Osteoblast (primary cell): ENCODE measurements around the gene IQUB. TPM values are rescaled to one million over a fixed set of nuclear protein-coding genes. Genes with fewer than 3 reads are reported as not detected.

Experiments used
- DNase-seq: peaks from one replicate; pipeline ENCODE4 v3.0.0; 2011; ENCODE audit warnings: low spot score, mixed read lengths; ENCODE audit not compliant: insufficient read length; ENCODE audit errors: missing footprints
- H2AFZ ChIP-seq: 2 replicates; pipeline ENCODE4 v1.6.0; 2011; ENCODE audit warnings: mild to moderate bottlenecking, low read length
- H3K27ac ChIP-seq: 2 replicates; pipeline ENCODE4 v1.5.1; 2011; ENCODE audit warnings: mild to moderate bottlenecking, low read depth, low read length, moderate library complexity
- H3K27me3 ChIP-seq: 2 replicates; pipeline ENCODE4 v1.6.0; 2012; ENCODE audit warnings: mild to moderate bottlenecking, control low read depth, inconsistent platforms, low read length, moderate library complexity; ENCODE audit not compliant: insufficient read depth
- H3K36me3 ChIP-seq: 2 replicates; pipeline ENCODE4 v1.5.1; 2011; ENCODE audit warnings: mild to moderate bottlenecking, low read length, control low read depth, moderate library complexity; ENCODE audit not compliant: insufficient read depth
- H3K4me1 ChIP-seq: 2 replicates; pipeline ENCODE4 v1.5.1; 2011; ENCODE audit warnings: mild to moderate bottlenecking, low read length, control low read depth, moderate library complexity; ENCODE audit not compliant: insufficient read depth
- H3K4me2 ChIP-seq: 2 replicates; pipeline ENCODE4 v1.6.0; 2011; ENCODE audit warnings: mild to moderate bottlenecking, low read length; ENCODE audit not compliant: insufficient read depth
- H3K4me3 ChIP-seq: fragments of 200-600 bp; sonication (generic); 3 replicates; pipeline ENCODE4 v1.5.1; 2012; ENCODE audit warnings: mild to moderate bottlenecking, low read length, inconsistent platforms; ENCODE audit not compliant: insufficient read depth
- H3K79me2 ChIP-seq: 2 replicates; pipeline ENCODE4 v1.6.0; 2012; ENCODE audit warnings: mild to moderate bottlenecking, low read length, control low read depth, inconsistent platforms; ENCODE audit not compliant: insufficient read depth
- H3K9me3 ChIP-seq: 2 replicates; pipeline ENCODE4 v1.5.1; 2011; ENCODE audit warnings: low read depth, low read length, control low read depth
- H4K20me1 ChIP-seq: 2 replicates; pipeline ENCODE4 v1.6.0; 2012; ENCODE audit warnings: mild to moderate bottlenecking, low read length, control low read depth; ENCODE audit not compliant: insufficient read depth
- CTCF ChIP-seq: IDR thresholded peaks from 2 replicates; pipeline ENCODE4 v1.5.1; 2011; ENCODE audit warnings: mild to moderate bottlenecking, low read depth, low read length, moderate library complexity; ENCODE audit errors: extremely low read depth
- total RNA-seq: library from RNA; depleted of rRNA; stranded (reverse); fragments of >200 nt; gene quantifications from 2 replicates; pipeline ENCODE4 v1.2.3, GENCODE V29; 2012

The IQUB gene
- total RNA-seq, 1 donor = 0.72 TPM

GRCh38 chr7:123460616-123461015 is 73.8 kb downstream of the IQUB start:
- no peaks in the 10 kb centered on the region for H3K9me3 ChIP-seq
- no peaks in the 10 kb centered on the region for H3K36me3 ChIP-seq
- H3K4me2 ChIP-seq = no peak overlapping the region
- TF ChIP-seq CTCF = no peak
- H3K27ac ChIP-seq = no peak overlapping the region
- no peaks in the 10 kb centered on the region for H4K20me1 ChIP-seq
- no peaks in the 10 kb centered on the region for H3K27me3 ChIP-seq
- H3K79me2 ChIP-seq = no peaks in the 10 kb centered on the region
- no peak for DNase-seq
- no peak overlapping the region for H2AFZ ChIP-seq
- H3K4me3 ChIP-seq = no peak overlapping the region
- H3K4me1 ChIP-seq = no peaks in the 10 kb centered on the region

- H3K27ac ChIP-seq = no peak overlapping the region
- no peak overlapping the region for H2AFZ ChIP-seq
- no peaks in the 10 kb centered on the region for H3K27me3 ChIP-seq
- no peak overlapping the region for H3K4me2 ChIP-seq
- no peak for TF ChIP-seq CTCF
- DNase-seq = no peak
- H3K9me3 ChIP-seq = no peaks in the 10 kb centered on the region
- H3K4me1 ChIP-seq = no peaks in the 10 kb centered on the region
- H3K79me2 ChIP-seq = no peaks in the 10 kb centered on the region
- no peaks in the 10 kb centered on the region for H4K20me1 ChIP-seq
- no peaks in the 10 kb centered on the region for H3K36me3 ChIP-seq
- no peak overlapping the region for H3K4me3 ChIP-seq
Observed at GRCh38 chr7:123455965-123456470, 78.4 kb downstream of the IQUB start.

GRCh38 chr7:123440101-123440548 is 94.3 kb downstream of the IQUB start:
- TF ChIP-seq CTCF = no peak
- H4K20me1 ChIP-seq = no peaks in the 10 kb centered on the region
- no peaks in the 10 kb centered on the region for H3K79me2 ChIP-seq
- no peak overlapping the region for H3K4me2 ChIP-seq
- peaks cover 2% of the 10 kb centered on the region for H3K9me3 ChIP-seq
- no peak overlapping the region for H2AFZ ChIP-seq
- H3K27ac ChIP-seq = no peak overlapping the region
- H3K36me3 ChIP-seq = no peaks in the 10 kb centered on the region
- H3K4me1 ChIP-seq = no peaks in the 10 kb centered on the region
- DNase-seq = no peak
- no peaks in the 10 kb centered on the region for H3K27me3 ChIP-seq
- H3K4me3 ChIP-seq = no peak overlapping the region

GRCh38 chr7:123439191-123439590 is 95.2 kb downstream of the IQUB start:
- no peaks in the 10 kb centered on the region for H3K79me2 ChIP-seq
- no peaks in the 10 kb centered on the region for H3K36me3 ChIP-seq
- H3K9me3 ChIP-seq = peaks cover 2% of the 10 kb centered on the region
- H3K4me3 ChIP-seq = no peak overlapping the region
- TF ChIP-seq CTCF = no peak
- H2AFZ ChIP-seq = no peak overlapping the region
- no peaks in the 10 kb centered on the region for H3K27me3 ChIP-seq
- no peaks in the 10 kb centered on the region for H3K4me1 ChIP-seq
- H3K4me2 ChIP-seq = no peak overlapping the region
- H3K27ac ChIP-seq = no peak overlapping the region
- no peaks in the 10 kb centered on the region for H4K20me1 ChIP-seq
- no peak for DNase-seq
